ENCODE measurements around the gene EHBP1L1. TPM values are rescaled to one million over a fixed set of nuclear protein-coding genes. Genes with fewer than 3 reads are reported as not detected.

EHBP1L1 gene
- total and polyA plus RNA-seq, 2 of the 8 experiments (the other 6 are each of a cell fraction or from before 2014, with no cell fraction given), result 4.3 to 6.6 TPM

DNA sequence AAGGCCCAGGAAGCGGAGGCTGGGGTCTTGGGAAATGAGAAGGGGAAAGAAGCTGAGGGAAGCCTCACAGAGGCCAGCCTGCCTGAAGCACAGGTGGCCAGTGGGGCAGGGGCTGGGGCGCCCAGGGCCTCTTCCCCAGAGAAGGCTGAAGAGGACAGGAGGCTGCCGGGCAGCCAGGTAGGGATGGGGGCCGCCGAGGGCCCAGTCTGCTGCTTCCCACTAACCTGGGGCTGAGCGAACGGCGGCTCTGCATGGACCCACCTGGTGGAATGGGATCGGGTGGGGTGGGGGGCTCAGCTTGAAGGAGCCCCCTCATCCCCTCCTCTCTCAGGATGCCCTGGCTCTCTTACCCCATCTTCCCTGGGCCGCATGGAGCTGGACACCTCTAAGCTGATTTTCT, 7.7 kb downstream of the EHBP1L1 start:
- H3K4me3 ChIP-seq (ENCODE audit: extremely low read depth in 1 of 4, insufficient read depth in 2 of 4, low read depth in 3 of 4, low read length in 4 of 4), result no peak overlapping the region
- WGBS, 2 experiments (ENCODE audit: extremely low coverage in 1 of 2, insufficient coverage in 1 of 2, insufficient read length in 1 of 2, insufficient replicate concordance in 2 of 2, low coverage in 1 of 2, low lambda C conversion rate in 2 of 2, missing lambda C conversion rate in 1 of 2), result 90% methylated on average over 9 of the region's 10 CpGs; no CpG with 5 or more reads in 1 of the 2 experiments
- no peak overlapping the region for H3K18ac ChIP-seq (ENCODE audit: extremely low read depth, low read length)
- H3K79me1 ChIP-seq (ENCODE audit: low read depth, low read length), result no peaks in the 10 kb centered on the region
- no peak overlapping the region for H3K27ac ChIP-seq (ENCODE audit: low read depth, low read length)
- H3K14ac ChIP-seq (ENCODE audit: insufficient read length), result no peak overlapping the region
- H2BK15ac ChIP-seq (ENCODE audit: low read length), result no peak overlapping the region
- H4K8ac ChIP-seq (ENCODE audit: extremely low read depth, insufficient read depth, low read length), result no peak overlapping the region
- H2BK120ac ChIP-seq (replicated peaks; ENCODE audit: low read depth, low read length), result no peak overlapping the region
- H2BK20ac ChIP-seq (ENCODE audit: low read length), result no peak overlapping the region
- peaks cover 0 to 2% of the 10 kb centered on the region in 2 experiments for H4K20me1 ChIP-seq (replicated peaks in 1 of 2; ENCODE audit: control insufficient read depth in 1 of 2, insufficient read depth in 2 of 2, low read length in 2 of 2)
- H3K23me2 ChIP-seq (ENCODE audit: low read depth, low read length), result peaks cover 3% of the 10 kb centered on the region; the same call in 1 of the 2 replicates
- CTCF ChIA-PET (ENCODE audit: partially characterized antibody), result interaction anchor here (0.5 to 14.5 kb wide), 5 partner anchors 10 to 895 kb away, joined by 3 to 162 read pairs (median 5); partner anchors contain the start of genes FAM89B, KCNK7 and ZNRD2
- H3K4me1 ChIP-seq (replicated peaks in 1 of 4; ENCODE audit: control insufficient read depth in 3 of 4, insufficient read depth in 4 of 4, low read length in 3 of 4), result peaks cover 0 to 21% (median 6%) of the 10 kb centered on the region in 4 experiments; a peak in 6 of 7 replicates
- H2BK5ac ChIP-seq (ENCODE audit: low read depth, low read length), result no peak overlapping the region
- H3K9me3 ChIP-seq (ENCODE audit: insufficient read depth in 2 of 2, low read depth in 1 of 2, low read length in 1 of 2), result no peaks in the 10 kb centered on the region
- H3K9ac ChIP-seq (replicated peaks in 1 of 4; ENCODE audit: extremely low read depth in 1 of 4, low read depth in 3 of 4, low read length in 3 of 4), result no peak overlapping the region
- H3K79me2 ChIP-seq (ENCODE audit: control insufficient read depth in 1 of 2, insufficient read depth in 2 of 2, low read length in 2 of 2), result no peaks in the 10 kb centered on the region
- H3K56ac ChIP-seq (replicated peaks; ENCODE audit: insufficient read length, low read depth, low read length), result no peak overlapping the region
- DNase-seq (ENCODE audit: low read depth in 1 of 2, low spot score in 2 of 2), result no peak
- no peak overlapping the region for H2BK12ac ChIP-seq (ENCODE audit: low read depth, low read length)
- no peak overlapping the region for H3K4ac ChIP-seq (replicated peaks; ENCODE audit: insufficient read length, low read depth, low read length)
- POLR2A ChIA-PET (ENCODE audit: partially characterized antibody), result interaction anchor here (0.7 to 4.4 kb wide), 5 partner anchors 7 to 461 kb away, joined by 3 to 36 read pairs (median 3); partner anchors contain the start of genes EHBP1L1, FAM89B, FAU and MRPL49
- H3K4me2 ChIP-seq (ENCODE audit: insufficient read depth in 1 of 2, low read depth in 2 of 2, low read length in 2 of 2), result no peak overlapping the region
- no peaks in the 10 kb centered on the region for H3K36me3 ChIP-seq (ENCODE audit: control insufficient read depth in 2 of 4, insufficient read depth in 4 of 4, low read length in 3 of 4)
- peaks cover 20 to 47% (median 39%) of the 10 kb centered on the region in 4 experiments; a peak in 6 of 7 replicates for H3K27me3 ChIP-seq (replicated peaks in 1 of 4; ENCODE audit: control insufficient read depth in 3 of 4, extremely low read depth in 1 of 4, insufficient read depth in 3 of 4, low read length in 3 of 4)
- H4K5ac ChIP-seq (ENCODE audit: insufficient read length, low read depth, low read length), result no peak overlapping the region
- FAIRE-seq, result no peak
- no peak overlapping the region for H2AFZ ChIP-seq (ENCODE audit: low read length)
- H2AK5ac ChIP-seq (ENCODE audit: low read depth, low read length), result no peak overlapping the region
- H3K23ac ChIP-seq (ENCODE audit: insufficient read length), result no peak overlapping the region
- H4K91ac ChIP-seq (replicated peaks; ENCODE audit: insufficient read length, low read length), result no peak overlapping the region
- TF ChIP-seq BCL11A (IDR thresholded peaks at IDR 0.05; ENCODE audit: low read depth in 2 of 2, low read length in 2 of 2) (no peak), SIN3A (conservative IDR thresholded peaks at IDR 0.05 in 1 of 2, IDR thresholded peaks at IDR 0.05 in 1 of 2; ENCODE audit: low read depth in 1 of 2, low read length in 2 of 2) (no peak), GTF2F1 (IDR thresholded peaks at IDR 0.05; ENCODE audit: borderline replicate concordance, low read depth, low read length) (no peak), FOSL1 (IDR thresholded peaks at IDR 0.05; ENCODE audit: insufficient read depth, low read depth, low read length) (no peak), TBP (IDR thresholded peaks at IDR 0.05; ENCODE audit: low read depth, low read length) (no peak), TEAD4 (IDR thresholded peaks at IDR 0.05; ENCODE audit: low read depth, low read length) (no peak), SIX5 (IDR thresholded peaks at IDR 0.05; ENCODE audit: low read depth, low read length) (no peak), CBX5 (IDR thresholded peaks at IDR 0.05; ENCODE audit: low read depth, low read length) (no peak), YY1 (IDR thresholded peaks at IDR 0.05; ENCODE audit: low read depth, low read length) (no peak), HDAC2 (IDR thresholded peaks at IDR 0.05; ENCODE audit: borderline replicate concordance in 1 of 2, low read depth in 2 of 2, low read length in 2 of 2) (no peak), RXRA (IDR thresholded peaks at IDR 0.05; ENCODE audit: insufficient read depth, low read depth, low read length) (no peak)
- TF ChIP-seq, protein P1, sequence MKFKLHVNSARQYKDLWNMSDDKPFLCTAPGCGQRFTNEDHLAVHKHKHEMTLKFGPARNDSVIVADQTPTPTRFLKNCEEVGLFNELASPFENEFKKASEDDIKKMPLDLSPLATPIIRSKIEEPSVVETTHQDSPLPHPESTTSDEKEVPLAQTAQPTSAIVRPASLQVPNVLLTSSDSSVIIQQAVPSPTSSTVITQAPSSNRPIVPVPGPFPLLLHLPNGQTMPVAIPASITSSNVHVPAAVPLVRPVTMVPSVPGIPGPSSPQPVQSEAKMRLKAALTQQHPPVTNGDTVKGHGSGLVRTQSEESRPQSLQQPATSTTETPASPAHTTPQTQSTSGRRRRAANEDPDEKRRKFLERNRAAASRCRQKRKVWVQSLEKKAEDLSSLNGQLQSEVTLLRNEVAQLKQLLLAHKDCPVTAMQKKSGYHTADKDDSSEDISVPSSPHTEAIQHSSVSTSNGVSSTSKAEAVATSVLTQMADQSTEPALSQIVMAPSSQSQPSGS (IDR thresholded peaks at IDR 0.05; ENCODE audit: low read length), result no peak
